ENCODE measurements around the gene RNF130.

GRCh38 chr5:179930788-179931473, 140.6 kb downstream of the RNF130 start:
- no peak for TF ChIP-seq POLR2A (IDR thresholded peaks at IDR 0.05; ENCODE audit: low read depth, low read length)
- no peak for TF ChIP-seq TAF1 (IDR thresholded peaks at IDR 0.05; ENCODE audit: borderline replicate concordance, low read depth, low read length)
- TF ChIP-seq POLR2AphosphoS5 (IDR thresholded peaks at IDR 0.05; ENCODE audit: low read depth, low read length) = no peak
